GM13977 (cell line): ENCODE results near the gene IGLL5.

Source experiments
- DNase-seq: peaks from one replicate; pipeline ENCODE4 v3.0.0; 2012; ENCODE audit warnings: low spot score
- CTCF ChIP-seq: IDR thresholded peaks from 2 replicates; pipeline ENCODE4 v1.5.1; 2012; ENCODE audit warnings: mild to moderate bottlenecking, control low read depth; ENCODE audit not compliant: insufficient read depth; ENCODE audit errors: extremely low read depth, missing control alignments
- in situ Hi-C: fragments of 300-500 bp; cut with MboI; formaldehyde crosslinking; loops from one replicate; pipeline ENCODE4 v1.12.0; 2022; ENCODE audit warnings: low sequenced_read_pairs, low pct_unique_long_range_greater_than_20kb, mixed read lengths, inconsistent platforms; ENCODE audit not compliant: unreplicated experiment

Gene IGLL5

GRCh38 chr22:22925146-22925804 lies 37.7 kb downstream of the IGLL5 start:
- in situ Hi-C loops, result loop anchor here (10.0 kb wide), 1 partner anchor 720 kb away; no protein-coding TSS in a partner anchor
- no peak for DNase-seq

GRCh38 chr22:22925805-22926369 lies 38.3 kb downstream of the IGLL5 start:
- in situ Hi-C loops, result loop anchor here (10.0 kb wide), 1 partner anchor 721 kb away; no protein-coding TSS in a partner anchor
- DNase-seq, result no peak
- TF ChIP-seq CTCF, result no peak

More at GRCh38 chr22:22925146-22925804, 37.7 kb downstream of the IGLL5 start:
- no peak for TF ChIP-seq CTCF

GRCh38 chr22:22926370-22927195 lies 39.0 kb downstream of the IGLL5 start:
- TF ChIP-seq CTCF, result no peak
- in situ Hi-C loops, result loop anchor here (10.0 kb wide), 1 partner anchor 722 kb away; no protein-coding TSS in a partner anchor
- DNase-seq, result no peak

GRCh38 chr22:22927196-22927887 lies 39.7 kb downstream of the IGLL5 start:
- in situ Hi-C loops, result loop anchor here (10.0 kb wide), 1 partner anchor 723 kb away; no protein-coding TSS in a partner anchor
- no peak for TF ChIP-seq CTCF

DNA sequence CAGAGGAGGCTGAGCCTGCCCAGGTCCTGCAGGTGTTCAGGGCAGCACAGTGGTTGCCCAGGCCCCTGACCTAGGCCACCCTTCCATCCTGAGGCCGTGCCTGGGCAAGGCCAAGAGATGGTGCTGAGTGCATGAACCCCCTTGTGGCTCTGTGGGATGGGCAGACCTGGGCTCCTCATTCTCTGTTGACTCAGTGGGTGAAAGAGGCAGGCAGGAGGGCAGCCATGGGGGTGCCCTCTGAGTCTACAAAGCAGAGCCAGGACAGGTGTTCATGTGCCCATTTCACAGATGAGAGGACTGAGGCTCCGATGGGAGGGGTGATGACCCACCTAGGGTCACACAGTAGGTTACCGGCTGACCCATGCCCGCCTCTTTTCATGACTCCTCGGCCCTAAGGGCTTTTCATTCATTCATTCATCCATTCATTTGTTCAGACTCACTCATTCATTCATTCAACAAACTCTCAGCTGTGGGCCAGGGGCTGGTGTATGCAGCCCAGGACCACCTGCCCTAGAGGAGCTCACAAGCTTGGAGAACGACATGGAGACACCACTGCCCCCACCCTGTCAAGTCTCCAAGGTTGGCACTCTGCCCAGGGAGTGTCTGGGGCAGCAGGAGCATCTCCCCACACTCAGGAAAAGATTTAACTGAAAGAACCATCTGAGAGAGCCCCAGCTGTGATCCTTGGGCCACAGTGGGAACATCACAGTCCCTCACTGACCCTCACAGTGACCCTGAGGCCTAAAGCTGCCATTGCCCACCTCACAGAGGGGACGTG lies 40.5 kb downstream of the IGLL5 start:
- no peak for DNase-seq
- in situ Hi-C loops, result loop anchor here (10.0 kb wide), 1 partner anchor 723 kb away; no protein-coding TSS in a partner anchor
- no peak for TF ChIP-seq CTCF

More at GRCh38 chr22:22927196-22927887, 39.7 kb downstream of the IGLL5 start:
- DNase-seq, result no peak
